Panc1 (cell line): ENCODE data around the gene SGPP2.

ENCODE experiments used
- CTCF ChIP-seq: fragments of 450-650 bp; IDR thresholded peaks from 2 replicates; pipeline ENCODE4 v1.5.1; 2017; ENCODE audit warnings: mild to moderate bottlenecking
- POLR2AphosphoS5 ChIP-seq: IDR thresholded peaks from 2 replicates; pipeline ENCODE4 v1.6.1; 2012; ENCODE audit warnings: mild to moderate bottlenecking, low read depth, low read length, moderate library complexity
- REST ChIP-seq, 2 experiments: IDR thresholded peaks; 2 replicates each; pipeline ENCODE4 v1.6.1; 2011 to 2012; ENCODE audit warnings: low read depth in 2 of 2, control low read depth in 1 of 2, low read length in 1 of 2, mild to moderate bottlenecking in 1 of 2, moderate library complexity in 1 of 2; ENCODE audit not compliant: insufficient read depth in 1 of 2
- SIN3A ChIP-seq: IDR thresholded peaks from 2 replicates; pipeline ENCODE4 v1.6.1; 2012; ENCODE audit warnings: low read depth, mild to moderate bottlenecking, low read length, moderate library complexity, borderline replicate concordance; ENCODE audit not compliant: insufficient read depth
- TCF7L2 ChIP-seq: IDR thresholded peaks from 2 replicates; pipeline ENCODE4 v1.6.1; 2011; ENCODE audit warnings: mild to moderate bottlenecking, low read depth, low read length, inconsistent platforms

- TF ChIP-seq CTCF = no peak
- TF ChIP-seq REST (IDR thresholded peaks at IDR 0.05; ENCODE audit: insufficient read depth in 1 of 2, low read depth in 2 of 2, low read length in 1 of 2) = no peak
- TF ChIP-seq TCF7L2 = no peak
- TF ChIP-seq POLR2AphosphoS5 = no peak
- no peak for TF ChIP-seq SIN3A
These were observed 28.1 kb downstream of the SGPP2 start for GRCh38 chr2:222452422-222452950.
